Measurements from ENCODE around the gene MATN1. TPM values are rescaled to one million over a fixed set of nuclear protein-coding genes. Genes with fewer than 3 reads are reported as not detected.

The MATN1 gene
- total and polyA plus RNA-seq, 7 donors = 0.09 to 0.54 (median 0.36) TPM; not detected in 4

GRCh38 chr1:30728340-30728739 lies 5.0 kb upstream of the MATN1 start:
- intact Hi-C loops (cut with DNase I) = no loop called here
- Histone ChIP-seq H3K4me1 (no peaks in the 10 kb centered on the region), H3K4me3 (no peak overlapping the region), H3K27ac (no peak overlapping the region), H3K27me3 (no peaks in the 10 kb centered on the region), H3K36me3 (peaks cover 0 to 4% (median 0%) of the 10 kb centered on the region in 4 donors), H3K9me3 (no peaks in the 10 kb centered on the region)
- no peak for TF ChIP-seq CTCF (IDR thresholded peaks at IDR 0.05)
- TF ChIP-seq POLR2AphosphoS5 (IDR thresholded peaks at IDR 0.05) = no peak
- TF ChIP-seq EP300 (IDR thresholded peaks at IDR 0.05) = no peak
- no peak for TF ChIP-seq POLR2A (IDR thresholded peaks at IDR 0.05)
- 78 to 88% methylated on average over 8 of the region's 8 CpGs for WGBS, 2 donors
- DNase-seq = no peak

DNA sequence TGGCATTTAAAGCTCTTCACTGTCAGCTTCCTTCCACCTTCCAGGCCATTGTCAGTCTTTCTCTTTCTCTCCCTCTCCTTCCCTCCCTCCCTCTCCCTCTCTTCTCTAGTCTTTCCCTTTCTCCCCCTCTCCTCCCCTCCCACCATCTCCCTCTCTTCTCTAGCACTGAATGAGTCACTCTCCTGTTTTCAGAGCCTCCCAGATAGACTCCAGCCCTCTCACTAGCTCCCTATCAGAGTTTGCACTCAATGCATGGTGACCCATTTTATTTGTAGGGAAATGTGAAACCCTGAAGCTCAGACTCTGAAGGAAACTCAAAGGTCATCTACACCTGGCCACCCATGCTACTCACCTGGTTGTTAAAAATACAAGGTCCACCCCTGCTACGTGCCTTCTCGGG lies 4.4 kb upstream of the MATN1 start:
- peaks cover 0 to 4% (median 0%) of the 10 kb centered on the region in 4 donors for H3K36me3 ChIP-seq
- no peak for TF ChIP-seq EP300 (IDR thresholded peaks at IDR 0.05)
- H3K4me1 ChIP-seq = no peaks in the 10 kb centered on the region
- no peaks in the 10 kb centered on the region for H3K27me3 ChIP-seq
- H3K9me3 ChIP-seq = no peaks in the 10 kb centered on the region
- H3K4me3 ChIP-seq = no peak overlapping the region
- intact Hi-C loops (cut with DNase I) = no loop called here
- no peak overlapping the region for H3K27ac ChIP-seq
- no peak for DNase-seq
- WGBS, 2 donors = 87 to 93% methylated on average over 2 of the region's 2 CpGs

- intact Hi-C loops (cut with DNase I) = no loop called here
- WGBS, 2 donors = 89% methylated on average over 15 of the region's 15 CpGs
- no peak for DNase-seq
These were observed 3.6 kb upstream of the MATN1 start for GRCh38 chr1:30726773-30727684.

DNA sequence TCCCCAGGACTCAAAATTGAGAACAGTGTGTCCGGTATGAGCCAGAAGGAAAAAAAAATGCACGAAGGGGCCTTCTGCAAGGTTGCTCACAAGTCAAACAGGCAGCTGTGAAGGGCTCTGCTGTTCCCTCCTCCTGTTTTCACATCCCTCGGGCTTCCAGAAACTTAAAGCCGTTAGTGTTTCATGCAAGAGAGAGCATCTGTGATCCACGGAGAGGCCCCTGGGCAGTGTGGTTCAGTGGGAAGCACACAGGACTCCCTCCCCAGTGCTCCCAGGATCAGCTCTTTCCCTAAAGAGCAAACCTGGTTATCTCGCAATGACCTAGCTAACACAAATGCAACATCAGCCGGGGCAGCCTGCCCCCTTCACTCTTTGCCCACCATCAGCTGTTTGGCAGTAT lies 2.9 kb upstream of the MATN1 start:
- no peak for TF ChIP-seq CTCF (IDR thresholded peaks at IDR 0.05)
- no peak for TF ChIP-seq EP300 (IDR thresholded peaks at IDR 0.05)
- no peak for TF ChIP-seq POLR2AphosphoS5 (IDR thresholded peaks at IDR 0.05)
- no peak for TF ChIP-seq POLR2A (IDR thresholded peaks at IDR 0.05)
- no peak overlapping the region for H3K27ac ChIP-seq
- H3K9me3 ChIP-seq = no peaks in the 10 kb centered on the region
- H3K36me3 ChIP-seq = peaks cover 0 to 4% (median 0%) of the 10 kb centered on the region in 4 donors
- no peaks in the 10 kb centered on the region for H3K27me3 ChIP-seq
- H3K4me1 ChIP-seq = no peaks in the 10 kb centered on the region
- intact Hi-C loops (cut with DNase I) = no loop called here
- WGBS, 2 donors = 80 to 90% methylated on average over 7 of the region's 7 CpGs
- H3K4me3 ChIP-seq = no peak overlapping the region
- no peak for DNase-seq

More at GRCh38 chr1:30726773-30727684, 3.6 kb upstream of the MATN1 start:
- TF ChIP-seq EP300 (IDR thresholded peaks at IDR 0.05) = no peak
- TF ChIP-seq CTCF (IDR thresholded peaks at IDR 0.05) = no peak
- no peaks in the 10 kb centered on the region for H3K27me3 ChIP-seq
- H3K27ac ChIP-seq = no peak overlapping the region
- H3K9me3 ChIP-seq = no peaks in the 10 kb centered on the region
- H3K4me1 ChIP-seq = no peaks in the 10 kb centered on the region
- peaks cover 0 to 4% (median 0%) of the 10 kb centered on the region in 4 donors for H3K36me3 ChIP-seq
- no peak overlapping the region for H3K4me3 ChIP-seq

- no peak for DNase-seq
- Histone ChIP-seq H3K36me3 (peaks cover 0 to 4% (median 0%) of the 10 kb centered on the region in 4 donors), H3K4me3 (no peak overlapping the region), H3K9me3 (no peaks in the 10 kb centered on the region), H3K4me1 (no peaks in the 10 kb centered on the region), H3K27me3 (no peaks in the 10 kb centered on the region), H3K27ac (no peak overlapping the region)
- TF ChIP-seq POLR2A (IDR thresholded peaks at IDR 0.05) = no peak
- TF ChIP-seq CTCF (IDR thresholded peaks at IDR 0.05) = no peak
- no peak for TF ChIP-seq POLR2AphosphoS5 (IDR thresholded peaks at IDR 0.05)
- TF ChIP-seq EP300 (IDR thresholded peaks at IDR 0.05) = no peak
- intact Hi-C loops (cut with DNase I) = no loop called here
- WGBS, 2 donors = 92 to 93% methylated on average over 17 of the region's 17 CpGs
These were observed 2.2 kb upstream of the MATN1 start for GRCh38 chr1:30725450-30726095.
